Right renal cortex interstitium (tissue), 3 donors: ENCODE results near the gene CWC15. TPM values are rescaled to one million over a fixed set of nuclear protein-coding genes. Genes with fewer than 3 reads are reported as not detected.
"Not testable (repeated sequence)": the region's sequence is repeated elsewhere in the genome, so short reads cannot be mapped to it uniquely, and the experiment has no call there.

Source experiments
- DNase-seq, 3 donors: peaks; one replicate each; pipeline ENCODE4 v3.0.0-alpha.2; 2013; ENCODE audit warnings: low read depth in 3 of 3, low spot score in 2 of 3
- polyA plus RNA-seq, 3 donors: library from polyadenylated mRNA; unstranded; fragments of 120-200 nt; gene quantifications; one replicate each; pipeline ENCODE4 v1.2.1, GENCODE V29; 2013; ENCODE audit not compliant: insufficient read length in 3 of 3

The CWC15 gene
- polyA plus RNA-seq, 3 donors: 126 to 134 (median 132) TPM

DNA sequence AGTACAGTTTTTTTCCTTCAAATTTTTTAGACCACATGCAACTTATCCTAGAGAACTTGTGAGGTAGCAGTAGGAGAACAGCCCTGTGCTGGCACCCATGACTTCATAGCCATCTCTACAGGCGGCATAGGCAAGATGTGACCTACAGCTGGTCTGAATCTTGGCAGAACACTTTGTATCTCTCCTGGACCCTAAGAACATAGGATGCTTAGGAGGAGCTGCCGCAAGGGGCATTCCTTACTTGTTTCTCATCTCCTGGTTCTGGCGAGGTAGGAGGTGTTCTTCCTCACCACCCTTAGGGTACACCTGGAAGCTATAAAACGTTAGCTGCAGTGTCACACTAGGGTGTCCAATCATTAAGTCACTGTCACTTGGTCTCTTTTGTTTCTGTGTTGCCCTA, 16.4 kb downstream of the CWC15 start:
- DNase-seq: no peak

DNA sequence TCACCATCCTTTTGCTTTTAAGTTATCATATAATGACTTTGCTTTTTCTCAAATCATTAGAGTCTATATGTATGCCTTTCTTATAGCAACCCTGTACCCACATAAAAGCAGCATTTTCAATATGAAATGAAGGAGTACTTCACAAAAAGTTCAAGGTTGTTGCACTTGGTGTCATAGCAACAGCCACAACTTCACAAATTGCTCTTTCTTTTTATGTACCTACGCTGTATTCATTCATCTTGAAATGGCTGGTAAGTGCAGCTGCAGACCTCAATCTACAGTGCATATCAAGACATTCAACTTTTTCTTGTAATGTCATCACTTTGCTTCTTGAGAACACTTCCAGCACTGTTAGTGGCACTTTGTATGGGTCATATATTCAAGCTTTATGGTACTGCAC, 18.6 kb downstream of the CWC15 start:
- no peak for DNase-seq

DNA sequence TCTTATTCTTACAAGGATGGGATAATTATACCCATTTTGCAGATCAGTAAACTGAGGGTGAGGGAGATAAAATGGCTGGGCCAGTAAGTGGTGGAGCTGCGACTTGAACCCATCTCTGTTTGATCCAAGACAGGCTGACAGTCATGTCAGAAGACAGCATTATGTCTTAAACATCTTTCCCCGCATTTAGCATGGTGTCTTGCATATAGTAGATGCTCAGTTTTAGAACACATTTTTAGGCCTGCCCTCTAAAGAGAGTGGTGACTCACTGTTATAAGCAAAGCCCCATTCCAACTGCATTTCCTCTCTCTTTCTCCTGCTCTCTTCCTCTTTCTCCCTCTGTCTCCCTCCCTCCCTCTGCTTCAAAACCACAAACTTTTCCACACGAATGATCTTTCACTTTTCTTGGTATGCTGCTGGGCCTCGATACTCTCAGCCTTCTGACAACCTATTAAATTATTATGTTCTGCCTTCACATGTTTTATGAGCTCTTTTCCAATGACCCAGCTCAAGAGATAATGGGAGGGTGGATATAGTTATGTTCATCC, 25.2 kb downstream of the CWC15 start:
- no peak for DNase-seq

DNA sequence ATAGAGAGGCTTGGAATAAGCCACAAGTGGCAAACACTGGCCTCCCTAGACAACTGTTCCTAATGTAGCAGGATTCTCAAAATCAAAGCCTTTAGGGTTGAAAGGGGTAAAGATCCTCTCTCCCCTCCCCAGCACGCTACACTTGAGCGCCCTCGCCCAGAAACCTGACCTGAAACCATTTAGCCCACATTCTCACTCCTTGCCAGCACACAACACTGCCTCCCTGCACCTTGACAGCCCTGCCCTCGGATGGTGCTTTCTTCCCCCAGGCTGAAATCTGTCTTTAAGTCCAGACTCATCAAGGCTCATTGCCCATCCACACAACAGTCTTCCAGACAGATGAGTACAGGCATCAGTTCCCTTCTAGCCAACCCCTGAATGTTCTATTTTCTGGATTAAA, 26.5 kb downstream of the CWC15 start:
- DNase-seq: no peak

DNA sequence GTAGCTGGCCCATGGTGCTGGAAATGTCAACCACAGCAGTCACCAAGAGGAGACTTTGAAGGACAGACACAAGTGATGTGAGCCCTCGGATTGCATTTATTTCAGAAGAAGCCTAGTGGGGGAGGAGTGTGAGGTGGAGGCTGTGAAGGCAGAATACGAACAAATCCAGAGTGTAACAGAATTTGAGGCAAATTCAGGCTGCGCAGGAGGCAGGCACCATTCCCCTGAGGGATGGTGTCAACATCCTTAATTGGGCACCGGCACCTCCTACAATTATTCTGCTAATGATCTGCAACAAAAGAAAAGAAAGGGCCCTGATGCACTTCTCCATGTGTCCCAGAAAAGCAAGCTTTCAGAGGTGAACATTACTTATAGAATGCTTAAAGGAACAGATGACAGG, 32.2 kb downstream of the CWC15 start:
- no peak for DNase-seq

DNA sequence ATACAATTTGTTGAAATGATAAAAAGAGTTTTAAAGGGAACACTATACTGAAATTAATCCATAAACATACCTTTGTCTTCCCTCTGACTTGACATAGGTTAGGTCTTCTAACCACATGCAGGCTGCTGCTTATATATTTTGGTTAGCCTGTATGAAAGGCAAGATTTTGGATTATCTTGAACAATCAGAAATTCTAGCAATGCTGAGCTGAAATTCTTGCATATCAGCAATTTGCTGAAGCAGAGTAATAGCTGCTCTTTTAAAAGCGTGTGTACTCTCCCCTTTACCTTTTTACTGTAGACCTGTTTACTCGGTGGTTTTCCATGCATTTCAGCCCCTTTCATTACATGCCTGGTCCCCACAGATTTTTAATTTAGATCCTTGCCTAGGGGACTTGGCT, 34.0 kb downstream of the CWC15 start:
- DNase-seq: no peak

DNA sequence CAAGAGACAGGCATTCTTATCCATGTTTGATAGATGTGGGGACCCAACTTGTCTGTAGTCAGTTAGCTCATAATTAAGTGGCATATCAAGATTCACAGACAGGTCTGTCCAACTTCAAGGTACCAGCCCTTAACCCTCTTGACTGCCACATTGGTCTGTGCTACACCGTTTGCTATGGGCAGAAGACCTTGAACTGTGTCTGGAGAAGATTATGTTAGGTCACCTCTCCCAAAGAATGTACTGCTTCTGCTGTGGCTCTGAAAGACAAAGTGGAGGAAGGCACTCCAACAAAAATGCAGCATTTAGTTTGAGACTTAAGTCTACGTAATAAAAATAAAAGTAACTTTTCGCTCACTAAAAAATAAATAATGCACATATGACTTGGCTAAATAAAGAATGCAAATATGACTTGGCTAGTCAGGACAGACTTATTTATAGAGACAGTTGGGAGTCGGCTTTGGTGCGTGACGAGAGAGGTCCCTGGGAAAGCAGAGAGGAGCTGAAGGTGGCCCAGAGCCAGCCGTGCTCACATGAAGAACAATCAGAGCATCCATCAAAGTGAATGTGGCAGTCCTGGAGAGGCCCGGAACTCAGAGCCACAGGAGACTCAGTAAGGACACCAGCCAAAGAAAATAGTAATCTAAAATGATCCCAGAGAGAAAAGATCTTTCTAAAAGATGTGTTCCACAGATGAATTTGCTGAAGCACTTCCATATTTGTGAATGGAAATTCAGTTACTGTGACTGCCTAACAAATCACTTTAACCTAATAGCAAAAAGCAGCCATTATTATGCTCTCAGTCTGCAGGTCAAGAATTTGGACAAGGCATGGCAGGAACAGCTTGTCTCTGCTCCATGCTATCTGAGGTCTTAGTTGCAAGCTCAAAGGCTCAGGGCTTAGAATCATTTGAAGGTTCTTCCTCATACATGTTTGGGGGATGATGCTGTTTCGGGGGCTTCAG, 35.0 kb downstream of the CWC15 start:
- DNase-seq: no peak

DNA sequence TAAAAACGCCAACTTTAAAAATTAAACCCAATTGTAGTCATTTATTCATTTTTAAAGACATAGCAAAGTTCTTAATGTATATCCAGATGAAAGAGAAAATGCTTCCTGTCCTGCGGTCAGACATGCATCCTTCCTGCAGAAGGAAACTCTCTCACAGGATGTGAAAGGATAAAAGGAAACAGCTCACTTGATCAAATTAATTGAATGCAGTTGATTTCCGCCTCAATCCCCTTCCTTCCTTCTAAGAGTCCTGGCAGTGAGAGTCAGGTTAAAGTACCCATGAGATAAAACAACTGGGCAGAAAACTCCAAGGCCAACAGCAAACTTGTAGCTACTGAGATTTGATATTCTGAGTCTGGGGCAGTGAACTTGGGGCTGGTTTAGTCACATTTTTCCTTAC, 38.5 kb downstream of the CWC15 start:
- no peak for DNase-seq

DNA sequence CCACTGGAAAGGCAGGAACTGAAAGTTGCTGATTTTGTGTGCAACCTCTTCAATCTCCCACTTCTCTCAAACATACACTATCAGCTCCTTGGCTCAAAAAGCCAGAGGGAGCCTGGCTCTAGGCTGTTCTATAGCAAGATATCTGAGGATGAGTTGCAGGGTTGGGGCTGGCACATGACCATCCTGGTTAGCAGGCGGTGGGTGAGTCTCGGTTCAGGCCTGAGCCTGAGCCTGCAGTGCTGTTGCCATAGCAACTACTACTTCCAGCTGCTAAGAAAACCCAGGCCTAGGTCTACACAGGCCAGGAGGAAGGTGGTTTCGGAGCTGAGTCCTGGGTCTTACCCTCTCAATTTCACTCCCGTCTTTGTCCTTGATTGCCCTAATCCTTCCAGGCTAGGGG, 39.0 kb downstream of the CWC15 start:
- no peak for DNase-seq

DNA sequence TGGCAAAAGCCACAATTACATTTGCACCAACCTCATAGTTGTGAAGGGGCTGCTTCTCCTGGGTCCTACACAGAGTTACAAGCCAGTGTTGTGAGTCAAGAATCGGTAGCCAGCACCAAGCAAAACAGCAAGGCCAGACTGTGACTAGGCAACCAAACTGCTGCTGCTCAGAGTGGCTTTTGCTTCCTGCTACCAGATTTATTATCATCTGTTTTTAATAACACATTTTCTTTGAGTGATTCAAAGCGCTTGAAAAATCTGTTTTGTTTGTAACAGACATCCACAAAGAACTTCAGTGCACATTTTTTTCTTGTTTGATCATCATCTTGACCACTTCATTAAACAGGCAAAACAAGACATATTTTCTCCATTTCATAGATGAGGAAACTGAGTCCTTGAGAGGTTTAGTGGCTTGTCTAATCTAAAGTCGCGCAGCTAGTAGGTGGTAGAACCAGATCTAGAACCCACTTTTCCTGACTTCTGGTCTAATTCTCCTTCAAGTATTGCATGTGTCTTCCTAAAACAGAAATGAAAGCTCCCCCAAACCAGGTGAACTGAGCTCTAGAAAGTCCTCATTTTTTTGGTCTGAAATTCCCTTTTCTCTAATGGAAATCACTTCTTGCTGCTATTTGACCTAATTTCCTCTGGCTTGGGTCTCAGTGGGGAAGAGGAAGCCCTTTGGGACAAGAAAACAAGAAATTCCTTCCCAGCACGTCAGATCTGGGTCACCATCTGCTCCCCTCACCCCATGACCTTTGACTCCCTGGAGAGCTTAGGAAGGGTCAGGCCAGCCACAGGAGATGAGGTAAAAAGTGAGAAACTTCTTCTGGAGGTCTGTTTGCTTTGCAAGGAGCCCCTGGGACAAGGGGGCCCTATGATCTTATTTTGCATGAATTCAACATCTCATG, 39.9 kb downstream of the CWC15 start:
- DNase-seq: no peak

DNA sequence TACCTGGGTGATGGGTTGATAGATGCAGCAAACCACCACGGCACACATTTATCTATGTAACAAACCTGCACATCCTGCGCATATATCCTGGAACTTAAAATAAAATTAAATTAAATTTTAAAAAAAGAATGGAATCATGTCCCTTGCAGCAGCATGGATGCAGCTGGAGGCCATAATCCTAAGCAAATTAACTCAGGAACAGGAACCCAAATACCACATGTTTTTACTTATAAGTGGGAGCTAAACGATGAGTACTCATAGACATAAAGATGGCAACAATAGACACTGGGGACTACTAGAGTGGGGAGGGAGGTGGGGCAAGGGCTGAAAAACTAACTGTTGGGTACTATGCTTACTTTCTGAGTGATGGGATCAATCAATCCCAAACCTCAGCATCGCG, 40.9 kb downstream of the CWC15 start:
- DNase-seq: no peak

DNA sequence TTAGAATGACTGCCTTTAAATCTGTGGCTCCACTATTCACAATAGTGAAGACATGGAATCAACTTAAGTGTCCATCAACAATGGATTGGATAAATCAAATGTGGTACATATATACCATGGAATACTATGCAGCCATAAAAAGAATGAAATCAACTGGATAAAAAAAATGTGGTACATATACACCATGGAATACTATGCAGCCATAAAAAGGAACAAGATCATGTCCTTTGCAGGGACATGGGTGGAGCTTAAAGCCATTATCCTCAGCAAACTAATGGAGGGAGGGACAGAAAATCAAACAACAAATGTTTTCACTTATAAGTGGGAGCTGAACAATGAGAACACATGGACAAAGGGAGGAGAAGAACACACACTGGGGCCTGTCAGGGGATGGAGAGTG, 41.3 kb downstream of the CWC15 start:
- DNase-seq: not testable (repeated sequence)

DNA sequence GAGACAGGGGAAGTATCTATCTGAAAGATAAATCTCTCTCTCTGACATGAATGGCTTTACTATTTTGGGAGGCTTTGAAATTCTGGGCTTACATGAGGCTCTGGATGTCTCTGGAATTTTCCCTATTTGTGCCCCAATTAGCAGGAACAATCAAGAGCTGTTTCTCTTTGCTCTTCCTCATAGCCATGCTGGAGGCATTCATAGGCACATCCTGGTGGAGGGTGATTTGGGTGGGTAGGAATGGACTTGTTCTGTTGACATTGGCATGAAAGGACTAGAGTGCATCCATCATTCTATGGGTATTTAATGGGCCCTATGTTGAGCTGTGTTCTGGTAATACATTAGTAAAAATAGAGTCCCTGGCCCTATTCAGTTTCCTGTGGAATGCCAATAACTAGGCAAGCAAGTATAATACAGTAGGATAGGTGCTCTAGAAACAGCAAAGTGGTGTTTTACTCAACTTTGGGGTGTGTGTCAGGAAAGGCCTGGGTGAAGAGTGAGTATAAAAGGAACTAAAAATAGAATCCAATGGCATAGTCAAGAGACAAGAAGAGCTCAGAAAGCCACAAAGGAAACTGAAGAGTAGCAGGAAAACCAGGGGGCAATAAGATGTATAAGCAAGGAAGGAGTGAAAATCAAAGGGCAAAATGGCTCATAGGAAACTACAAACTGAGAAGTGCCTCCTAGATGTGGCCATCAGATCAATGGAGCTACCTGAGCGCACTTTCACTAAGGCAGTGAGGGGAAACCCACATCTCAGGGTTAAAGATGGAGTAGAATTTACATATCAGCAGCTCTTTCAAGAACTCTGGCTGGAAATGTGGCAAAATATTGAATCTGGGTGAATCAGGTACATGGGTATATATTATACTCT, 45.0 kb downstream of the CWC15 start:
- no peak for DNase-seq

DNA sequence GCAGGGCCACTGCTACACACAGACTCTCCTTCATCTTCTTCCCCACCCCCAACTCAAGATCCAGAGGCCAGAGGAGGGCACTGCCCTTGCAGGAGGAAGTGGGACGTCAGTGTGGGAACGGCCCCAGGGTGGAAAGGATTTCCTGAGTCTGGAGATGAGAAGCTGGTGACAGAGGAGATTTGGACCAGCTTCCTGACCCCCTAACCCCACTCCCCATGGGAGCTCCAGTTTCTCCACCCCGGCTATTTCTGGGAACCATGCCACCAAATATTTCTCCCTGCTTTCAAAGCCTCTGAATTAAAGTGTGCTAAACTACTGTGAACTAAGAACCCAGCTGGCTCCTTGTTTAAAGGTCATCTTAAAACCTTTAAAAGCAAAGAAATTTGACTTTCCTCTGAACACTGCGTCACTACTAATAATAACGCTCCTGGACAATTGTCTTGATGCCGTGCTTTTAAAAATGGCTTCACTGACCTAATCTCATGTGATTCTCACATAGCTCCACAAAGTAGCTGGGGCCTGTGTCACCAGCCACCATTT, 46.6 kb downstream of the CWC15 start:
- peak; percentile 73 to 83 (median 80) for DNase-seq

DNA sequence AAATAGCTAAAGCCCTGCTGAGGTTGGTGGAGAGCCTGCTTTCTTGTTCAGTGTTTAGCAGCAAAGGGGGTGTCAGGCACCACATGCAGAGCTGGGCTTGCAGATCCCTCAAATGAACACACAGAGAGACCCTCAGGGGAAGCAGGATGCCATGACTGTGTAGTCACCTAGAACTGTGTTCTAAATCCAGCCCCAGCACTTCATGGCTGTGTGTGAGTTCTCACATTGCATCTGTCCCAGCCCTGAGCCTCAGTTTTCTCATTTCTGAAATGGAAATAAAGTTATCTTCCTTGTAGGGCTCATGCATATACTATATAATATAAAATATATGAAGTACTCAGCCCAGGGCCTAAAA, 47.1 kb downstream of the CWC15 start:
- no peak for DNase-seq

DNA sequence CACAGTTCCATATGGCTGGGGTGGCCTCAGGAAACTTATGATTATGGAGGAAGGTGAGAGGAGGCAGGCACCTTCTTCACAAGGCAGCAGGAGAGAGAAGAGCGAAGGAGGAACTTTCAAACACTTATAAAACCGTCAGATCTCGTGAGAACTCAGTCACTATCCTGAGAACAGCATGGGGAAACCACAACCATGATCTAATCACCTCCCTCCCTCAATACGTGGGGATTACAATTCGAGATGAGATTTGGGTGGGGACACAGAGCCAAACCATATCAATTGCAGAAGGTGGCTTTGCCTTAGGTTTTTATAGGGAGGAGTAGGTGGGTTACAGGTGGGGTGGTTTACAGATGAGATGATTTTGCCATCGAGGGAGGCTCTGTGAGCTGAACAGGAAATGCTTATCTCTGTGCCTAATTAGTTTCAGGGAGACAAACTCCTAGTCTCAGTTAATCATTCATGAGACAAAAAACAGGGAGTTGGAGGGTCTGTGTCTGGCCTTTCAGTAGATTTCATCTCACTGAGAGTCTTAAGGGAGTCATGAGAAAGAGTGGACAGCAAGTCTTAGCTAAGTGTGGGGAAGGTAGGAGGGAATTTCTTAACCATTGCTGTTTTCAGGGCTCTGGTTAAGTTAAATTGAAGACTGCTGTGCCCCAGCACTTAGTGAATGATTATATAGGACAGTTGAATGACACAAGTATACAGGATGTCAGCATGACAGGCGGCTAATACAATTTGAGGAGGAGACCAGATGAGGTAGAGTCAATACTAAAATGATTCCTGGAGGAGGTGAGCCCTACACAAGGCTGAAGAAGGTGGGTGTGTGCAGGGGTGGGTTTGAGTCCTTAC, 47.7 kb downstream of the CWC15 start:
- no peak for DNase-seq

DNA sequence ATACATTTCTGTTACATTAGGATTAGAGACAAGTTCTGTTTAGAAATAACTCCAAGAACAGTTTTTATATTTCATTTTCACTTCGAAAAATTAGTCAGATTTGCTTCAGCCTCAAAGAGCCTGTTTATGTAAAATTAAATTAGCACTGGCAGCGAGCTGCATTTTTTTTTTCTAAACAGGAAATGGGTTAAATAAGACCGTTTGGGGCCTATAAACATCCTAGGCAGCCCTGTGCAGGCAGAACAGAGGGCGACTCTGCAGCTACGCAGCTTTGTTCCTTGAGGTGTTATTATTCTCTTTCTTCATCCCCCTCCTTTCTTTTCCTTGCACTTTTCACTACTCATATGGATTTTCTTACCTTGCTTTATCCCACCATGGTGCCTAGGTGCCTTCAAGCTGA, 48.7 kb downstream of the CWC15 start:
- DNase-seq: no peak

DNA sequence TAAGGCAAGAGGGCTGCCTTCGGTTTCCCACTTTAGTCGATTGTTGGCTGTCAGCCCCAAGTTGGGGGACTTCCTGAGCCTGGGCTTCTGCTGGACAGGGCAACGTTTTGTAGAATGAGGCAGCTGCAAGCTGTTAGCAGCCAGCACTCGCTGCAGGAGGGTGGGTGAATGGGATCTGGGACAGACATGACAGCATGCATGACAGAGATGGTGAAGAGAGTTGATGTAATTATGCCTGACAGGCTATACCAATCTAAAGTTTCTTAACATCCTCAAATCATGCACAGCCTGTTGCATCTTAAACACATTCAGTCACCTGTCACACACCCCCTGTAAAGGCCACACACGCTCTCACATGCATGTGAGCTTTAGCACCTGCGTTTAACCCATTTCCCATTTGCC, 49.2 kb downstream of the CWC15 start:
- no peak for DNase-seq

DNA sequence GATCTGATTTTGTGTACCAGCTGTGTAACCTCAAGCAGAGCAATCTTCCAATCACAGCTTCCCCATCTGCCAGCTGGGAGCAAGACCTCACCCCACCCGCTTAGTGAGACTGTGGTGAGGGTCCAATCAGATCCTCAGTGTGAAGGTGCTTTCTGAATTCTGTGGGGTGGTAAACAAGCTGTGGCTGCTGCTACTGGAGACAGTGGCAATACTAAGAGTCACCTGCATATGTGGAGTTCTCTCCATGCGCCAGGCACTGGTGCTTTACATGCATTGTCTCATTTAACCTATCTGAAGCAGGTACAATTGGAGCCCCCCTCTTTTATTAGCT, 50.4 kb downstream of the CWC15 start:
- DNase-seq: no peak
